Vagina (tissue), 2 donors: ENCODE results near the gene IFI27. TPM values are rescaled to one million over a fixed set of nuclear protein-coding genes. Genes with fewer than 3 reads are reported as not detected.

Source experiments
- DNase-seq, 2 donors: peaks; one replicate each; pipeline ENCODE4 v3.0.0-alpha.2; 2017; ENCODE audit errors: extremely low spot score in 2 of 2
- H3K27ac ChIP-seq: fragments of 200-600 bp; sonication (generic); one replicate; pipeline ENCODE4 v1.5.1; 2019
- H3K27me3 ChIP-seq: fragments of 200-600 bp; sonication (generic); one replicate; pipeline ENCODE4 v1.5.1; 2019
- H3K36me3 ChIP-seq, 2 donors: fragments of 200-600 bp; sonication (generic); one replicate each; pipeline ENCODE4 v1.5.1; 2017 to 2019
- H3K4me1 ChIP-seq: fragments of 200-600 bp; sonication (generic); one replicate; pipeline ENCODE4 v1.5.1; 2019
- H3K4me3 ChIP-seq, 2 donors: fragments of 200-600 bp; sonication (generic); 1 replicate in 1 of 2; 2 replicates in 1 of 2; pipeline ENCODE4 v1.5.1; 2016 to 2019
- H3K9me3 ChIP-seq: fragments of 200-600 bp; sonication (generic); one replicate; pipeline ENCODE4 v1.5.1; 2019
- CTCF ChIP-seq, 3 experiments: fragments of 450-650 bp in 2 of 3; fragments of 200-600 bp in 1 of 3; sonication (generic) in 1 of 3; IDR thresholded peaks; one replicate each; pipeline ENCODE4 v1.5.1; 2017 to 2019; ENCODE audit warnings: antibody characterized with exemption in 3 of 3, mild to moderate bottlenecking in 2 of 3, moderate library complexity in 2 of 3
- POLR2A ChIP-seq, 2 donors: fragments of 450-650 bp; IDR thresholded peaks; one replicate each; pipeline ENCODE4 v1.6.1; 2017; ENCODE audit warnings: antibody characterized with exemption in 2 of 2, mild to moderate bottlenecking in 2 of 2, moderate library complexity in 2 of 2
- POLR2AphosphoS5 ChIP-seq, 2 donors: sonication (generic); formaldehyde crosslinking; IDR thresholded peaks; one replicate each; pipeline ENCODE4 v1.9.0; 2017; ENCODE audit warnings: antibody characterized with exemption in 2 of 2, mild to moderate bottlenecking in 2 of 2, low read depth in 1 of 2; ENCODE audit not compliant: insufficient read depth in 1 of 2
- intact Hi-C: fragments of 100-400 bp; cut with DNase I; formaldehyde crosslinking; loops from one replicate; pipeline ENCODE4 v1.15.1; 2023
- total RNA-seq: library from RNA; depleted of rRNA; stranded (reverse); fragments of >200 nt; gene quantifications from one replicate; pipeline ENCODE4 v1.2.3, GENCODE V29; 2016

Gene IFI27
- total RNA-seq, 1 donor from 2014 or later = 209 TPM

- Histone ChIP-seq H3K4me3 (no peak overlapping the region), H3K36me3 (no peaks in the 10 kb centered on the region), H3K27ac (no peak overlapping the region), H3K9me3 (no peaks in the 10 kb centered on the region), H3K27me3 (no peaks in the 10 kb centered on the region), H3K4me1 (peaks cover 19% of the 10 kb centered on the region)
- no peak for DNase-seq
- no peak for TF ChIP-seq CTCF (IDR thresholded peaks at IDR 0.05)
- TF ChIP-seq POLR2AphosphoS5 (IDR thresholded peaks at IDR 0.05; ENCODE audit: insufficient read depth in 1 of 2, low read depth in 1 of 2) = no peak
- TF ChIP-seq POLR2A (IDR thresholded peaks at IDR 0.05) = no peak
- intact Hi-C loops = no loop called here
Measured at GRCh38 chr14:94097091-94097490, 13.4 kb upstream of the IFI27 start.

DNA sequence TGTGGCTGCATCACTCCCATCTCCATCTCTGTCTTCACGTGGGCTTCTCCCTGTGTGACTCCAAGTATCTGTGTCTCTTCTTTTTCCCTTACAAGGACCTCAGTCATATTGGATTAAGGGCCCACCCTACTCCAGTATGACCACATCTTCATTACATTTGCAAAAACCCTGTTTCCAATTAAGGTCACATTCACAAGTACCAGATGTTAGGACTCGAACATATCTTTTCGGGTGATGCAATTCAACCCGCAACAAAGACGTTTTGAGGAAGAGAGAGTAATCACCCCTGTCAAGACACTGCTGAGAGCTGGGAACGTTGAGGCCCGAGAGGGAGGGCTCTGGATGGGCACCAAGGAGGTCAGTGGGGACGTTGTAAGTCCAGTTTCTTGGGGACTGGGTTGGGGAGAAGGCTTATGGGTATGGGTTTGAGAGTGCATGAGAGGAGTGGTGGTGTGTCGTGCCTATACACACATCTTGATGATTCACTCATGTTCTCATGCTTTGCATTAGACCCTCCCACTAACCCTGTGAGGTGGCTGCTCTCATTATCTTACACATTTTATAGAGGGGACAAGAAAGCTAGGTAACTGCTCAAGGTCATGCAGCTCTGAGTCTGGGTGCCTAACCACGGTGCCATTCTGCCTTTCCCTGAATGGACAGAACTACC lies 12.1 kb upstream of the IFI27 start:
- peaks cover 19% of the 10 kb centered on the region for H3K4me1 ChIP-seq
- peak overlapping the region; percentile 61 for H3K27ac ChIP-seq
- H3K9me3 ChIP-seq = no peaks in the 10 kb centered on the region
- no peak overlapping the region for H3K4me3 ChIP-seq
- DNase-seq = peak in 1 of 2 donors; percentile 58
- H3K27me3 ChIP-seq = no peaks in the 10 kb centered on the region
- TF ChIP-seq POLR2A (IDR thresholded peaks at IDR 0.05) (no peak), POLR2AphosphoS5 (IDR thresholded peaks at IDR 0.05; ENCODE audit: insufficient read depth in 1 of 2, low read depth in 1 of 2) (no peak), CTCF (IDR thresholded peaks at IDR 0.05) (no peak)
- intact Hi-C loops = no loop called here
- no peaks in the 10 kb centered on the region for H3K36me3 ChIP-seq

- Histone ChIP-seq H3K27ac (peak overlapping the region; percentile 61), H3K27me3 (no peaks in the 10 kb centered on the region), H3K4me3 (no peak overlapping the region), H3K4me1 (peaks cover 19% of the 10 kb centered on the region), H3K9me3 (no peaks in the 10 kb centered on the region), H3K36me3 (no peaks in the 10 kb centered on the region)
- intact Hi-C loops = no loop called here
- no peak for TF ChIP-seq CTCF (IDR thresholded peaks at IDR 0.05)
- TF ChIP-seq POLR2A (IDR thresholded peaks at IDR 0.05) = no peak
- no peak for TF ChIP-seq POLR2AphosphoS5 (IDR thresholded peaks at IDR 0.05; ENCODE audit: insufficient read depth in 1 of 2, low read depth in 1 of 2)
- peak in 1 of 2 donors; percentile 52 for DNase-seq
Measured at GRCh38 chr14:94099006-94099405, 11.5 kb upstream of the IFI27 start.

DNA sequence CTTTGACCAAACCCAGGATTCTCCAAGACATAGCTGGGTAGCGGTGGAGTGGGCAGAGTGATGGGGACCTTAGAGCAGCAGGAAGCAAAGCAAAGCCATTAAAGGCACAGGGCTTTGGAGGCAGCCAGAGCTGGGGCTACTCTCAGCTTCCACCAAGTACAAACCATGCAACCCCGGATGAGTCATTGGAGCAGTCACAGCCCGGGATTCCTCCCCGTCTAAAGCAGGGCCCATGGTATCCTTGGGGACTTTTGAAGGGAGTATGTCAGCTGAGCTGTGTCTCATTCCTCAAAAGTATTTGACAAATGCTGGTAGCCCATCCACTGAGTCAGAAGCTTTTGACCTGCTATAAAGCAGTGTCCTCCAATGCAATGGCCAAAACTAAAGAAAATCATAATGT lies 9.7 kb upstream of the IFI27 start:
- intact Hi-C loops = no loop called here
- Histone ChIP-seq H3K36me3 (no peaks in the 10 kb centered on the region), H3K4me3 (no peak overlapping the region), H3K9me3 (no peaks in the 10 kb centered on the region), H3K4me1 (peaks cover 19% of the 10 kb centered on the region), H3K27ac (peak overlapping the region; percentile 49), H3K27me3 (no peaks in the 10 kb centered on the region)
- no peak for DNase-seq
- TF ChIP-seq CTCF (IDR thresholded peaks at IDR 0.05) = no peak
- TF ChIP-seq POLR2AphosphoS5 (IDR thresholded peaks at IDR 0.05; ENCODE audit: insufficient read depth in 1 of 2, low read depth in 1 of 2) = no peak
- TF ChIP-seq POLR2A (IDR thresholded peaks at IDR 0.05) = no peak

GRCh38 chr14:94101748-94102147 lies 8.8 kb upstream of the IFI27 start:
- Histone ChIP-seq H3K9me3 (no peaks in the 10 kb centered on the region), H3K4me3 (no peak overlapping the region), H3K27ac (peak overlapping the region; percentile 49), H3K4me1 (peaks cover 19% of the 10 kb centered on the region), H3K36me3 (no peaks in the 10 kb centered on the region), H3K27me3 (no peaks in the 10 kb centered on the region)
- intact Hi-C loops = no loop called here
- TF ChIP-seq CTCF (IDR thresholded peaks at IDR 0.05) (no peak), POLR2AphosphoS5 (IDR thresholded peaks at IDR 0.05; ENCODE audit: insufficient read depth in 1 of 2, low read depth in 1 of 2) (no peak)
- DNase-seq = no peak
